HepG2 (cell line): Measurements from ENCODE around the gene METTL23. TPM values are rescaled to one million over a fixed set of nuclear protein-coding genes. Genes with fewer than 3 reads are reported as not detected.

ENCODE experiments used
- BCL6 ChIP-seq: IDR thresholded peaks from 2 replicates; pipeline ENCODE4 v1.6.1; 2016; ENCODE audit warnings: missing genetic modification reagents, missing compliant biosample characterization
- BRF2 ChIP-seq: sonication (generic); formaldehyde crosslinking; IDR thresholded peaks from 2 replicates; pipeline ENCODE4 v1.8.1; 2022; ENCODE audit warnings: mild to moderate bottlenecking, missing genetic modification reagents
- CC2D1A ChIP-seq: sonication (generic); formaldehyde crosslinking; IDR thresholded peaks from 2 replicates; pipeline ENCODE4 v1.8.1; 2023; ENCODE audit warnings: mild to moderate bottlenecking, missing genetic modification reagents
- DR1 ChIP-seq: sonication (generic); formaldehyde crosslinking; IDR thresholded peaks from 2 replicates; pipeline ENCODE4 v1.8.0; 2021; ENCODE audit warnings: mild to moderate bottlenecking, missing genetic modification reagents, inconsistent platforms
- IRF2 ChIP-seq: IDR thresholded peaks from 2 replicates; pipeline ENCODE4 v1.6.1; 2018; ENCODE audit warnings: missing genetic modification reagents, missing compliant biosample characterization
- KAT2B ChIP-seq: fragments of 150-350 bp; IDR thresholded peaks from 2 replicates; pipeline ENCODE4 v1.6.1; 2014; ENCODE audit warnings: low read depth, low read length, borderline replicate concordance
- KAT8 ChIP-seq: IDR thresholded peaks from 2 replicates; pipeline ENCODE4 v1.6.1; 2016; ENCODE audit warnings: missing genetic modification reagents, missing compliant biosample characterization
- KMT2A ChIP-seq: sonication (generic); formaldehyde crosslinking; IDR thresholded peaks from 2 replicates; pipeline ENCODE4 v1.4.0; 2020; ENCODE audit warnings: missing genetic modification reagents
- KMT2B ChIP-seq: IDR thresholded peaks from 2 replicates; pipeline ENCODE4 v1.6.1; 2016; ENCODE audit warnings: missing genetic modification reagents, missing compliant biosample characterization
- NFIC ChIP-seq: IDR thresholded peaks from 2 replicates; pipeline ENCODE4 v1.6.1; 2012; ENCODE audit warnings: mild to moderate bottlenecking, low read length, inconsistent platforms
- PRDM15 ChIP-seq: sonication (generic); formaldehyde crosslinking; IDR thresholded peaks from 2 replicates; pipeline ENCODE4 v1.4.0; 2020; ENCODE audit warnings: missing genetic modification reagents
- RELA ChIP-seq: sonication (generic); formaldehyde crosslinking; IDR thresholded peaks from 2 replicates; pipeline ENCODE4 v1.4.0; 2020; ENCODE audit warnings: missing genetic modification reagents
- STAG1 ChIP-seq: sonication (generic); formaldehyde crosslinking; IDR thresholded peaks from 2 replicates; pipeline ENCODE4 v1.4.0; 2020; ENCODE audit warnings: missing genetic modification reagents
- ZNF331 ChIP-seq: sonication (generic); formaldehyde crosslinking; IDR thresholded peaks from 2 replicates; pipeline ENCODE4 v1.4.0; 2020; ENCODE audit warnings: missing genetic modification reagents
- ZNF441 ChIP-seq: sonication (generic); formaldehyde crosslinking; IDR thresholded peaks from 2 replicates; pipeline ENCODE4 v1.7.0; 2021; ENCODE audit warnings: missing genetic modification reagents, borderline replicate concordance
- ZNF672 ChIP-seq: sonication (generic); formaldehyde crosslinking; IDR thresholded peaks from 2 replicates; pipeline ENCODE4 v1.8.1; 2022; ENCODE audit warnings: missing genetic modification reagents
- polyA plus RNA-seq, 8 experiments: library from polyadenylated mRNA; depleted of rRNA in 3 of 8; stranded (reverse) in 7 of 8; unstranded in 1 of 8; fragments of >200 nt; fragmentation: Illumina TruSeq in 4 of 8; extraction: Trizol in 4 of 8; gene quantifications; 2 replicates each; pipeline versions ENCODE4 v1.2.1 to v1.2.3, GENCODE V29; 2011 to 2016; ENCODE audit warnings: low read depth in 4 of 8, missing spikeins in 1 of 8, mixed read lengths in 1 of 8; ENCODE audit not compliant: insufficient read depth in 1 of 8
- total RNA-seq, 5 experiments: library from RNA; depleted of rRNA; stranded (reverse); fragments of >200 nt; fragmentation: Illumina TruSeq; extraction: Trizol; gene quantifications; 2 replicates each; pipeline ENCODE4 v1.2.3, GENCODE V29; 2016; ENCODE audit warnings: low read depth in 1 of 5
- TF ChIP-seq, protein P1 (sequence below): sonication (generic); formaldehyde crosslinking; IDR thresholded peaks from 2 replicates; pipeline ENCODE4 v1.5.1; 2020; ENCODE audit warnings: mild to moderate bottlenecking, missing genetic modification reagents, moderate library complexity
- TF ChIP-seq, protein P2 (sequence below): IDR thresholded peaks from 2 replicates; pipeline ENCODE4 v1.6.1; 2012; ENCODE audit warnings: inconsistent platforms
- TF ChIP-seq, protein P3 (sequence below): sonication (generic); formaldehyde crosslinking; IDR thresholded peaks from 2 replicates; pipeline ENCODE4 v1.5.1; 2020; ENCODE audit warnings: mild to moderate bottlenecking, missing genetic modification reagents

METTL23 gene
- total and polyA plus RNA-seq, 2 of the 13 experiments (the other 11 are each of a cell fraction or from before 2014, with no cell fraction given), result 39.9 to 104 TPM

DNA sequence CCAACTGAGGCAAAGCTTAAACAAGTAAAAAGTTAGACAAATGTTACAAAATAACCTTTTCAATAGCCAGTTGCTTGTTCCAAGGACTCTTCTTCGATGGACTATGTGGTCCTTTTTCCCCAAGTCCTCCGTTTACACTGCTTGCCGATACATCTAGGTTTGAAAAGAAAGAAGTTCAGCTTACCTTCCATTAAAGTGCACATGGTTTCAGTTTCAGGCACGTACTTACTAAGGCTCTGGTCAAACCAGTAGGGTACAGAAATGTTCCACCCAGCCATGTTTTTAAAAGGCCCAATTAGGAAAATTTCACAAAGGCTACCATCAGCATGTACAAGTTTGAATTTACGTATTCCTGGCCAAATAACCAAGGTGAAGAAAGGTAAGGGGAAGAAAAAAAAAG lies 8.4 kb downstream of the METTL23 start (continued):
- TF ChIP-seq BRF2 (CRISPR knock-in tag), result no peak
- TF ChIP-seq IRF2 (CRISPR knock-in tag), result 0 out of 2 replicates have a peak, but pooled peaks have one; percentile 25
- no peak for TF ChIP-seq KAT2B
- TF ChIP-seq RELA (CRISPR knock-in tag), result no peak
- TF ChIP-seq KMT2B (CRISPR knock-in tag), result peak; percentile 27; the same call in 1 of the 2 replicates
- TF ChIP-seq CC2D1A, result no peak
- TF ChIP-seq, protein P1, sequence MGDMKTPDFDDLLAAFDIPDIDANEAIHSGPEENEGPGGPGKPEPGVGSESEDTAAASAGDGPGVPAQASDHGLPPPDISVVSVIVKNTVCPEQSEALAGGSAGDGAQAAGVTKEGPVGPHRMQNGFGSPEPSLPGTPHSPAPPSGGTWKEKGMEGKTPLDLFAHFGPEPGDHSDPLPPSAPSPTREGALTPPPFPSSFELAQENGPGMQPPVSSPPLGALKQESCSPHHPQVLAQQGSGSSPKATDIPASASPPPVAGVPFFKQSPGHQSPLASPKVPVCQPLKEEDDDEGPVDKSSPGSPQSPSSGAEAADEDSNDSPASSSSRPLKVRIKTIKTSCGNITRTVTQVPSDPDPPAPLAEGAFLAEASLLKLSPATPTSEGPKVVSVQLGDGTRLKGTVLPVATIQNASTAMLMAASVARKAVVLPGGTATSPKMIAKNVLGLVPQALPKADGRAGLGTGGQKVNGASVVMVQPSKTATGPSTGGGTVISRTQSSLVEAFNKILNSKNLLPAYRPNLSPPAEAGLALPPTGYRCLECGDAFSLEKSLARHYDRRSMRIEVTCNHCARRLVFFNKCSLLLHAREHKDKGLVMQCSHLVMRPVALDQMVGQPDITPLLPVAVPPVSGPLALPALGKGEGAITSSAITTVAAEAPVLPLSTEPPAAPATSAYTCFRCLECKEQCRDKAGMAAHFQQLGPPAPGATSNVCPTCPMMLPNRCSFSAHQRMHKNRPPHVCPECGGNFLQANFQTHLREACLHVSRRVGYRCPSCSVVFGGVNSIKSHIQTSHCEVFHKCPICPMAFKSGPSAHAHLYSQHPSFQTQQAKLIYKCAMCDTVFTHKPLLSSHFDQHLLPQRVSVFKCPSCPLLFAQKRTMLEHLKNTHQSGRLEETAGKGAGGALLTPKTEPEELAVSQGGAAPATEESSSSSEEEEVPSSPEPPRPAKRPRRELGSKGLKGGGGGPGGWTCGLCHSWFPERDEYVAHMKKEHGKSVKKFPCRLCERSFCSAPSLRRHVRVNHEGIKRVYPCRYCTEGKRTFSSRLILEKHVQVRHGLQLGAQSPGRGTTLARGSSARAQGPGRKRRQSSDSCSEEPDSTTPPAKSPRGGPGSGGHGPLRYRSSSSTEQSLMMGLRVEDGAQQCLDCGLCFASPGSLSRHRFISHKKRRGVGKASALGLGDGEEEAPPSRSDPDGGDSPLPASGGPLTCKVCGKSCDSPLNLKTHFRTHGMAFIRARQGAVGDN (CRISPR knock-in tag), result no peak
- 0 out of 2 replicates have a peak, but pooled peaks have one; percentile 2 for TF ChIP-seq NFIC
- TF ChIP-seq KAT8, result no peak
- TF ChIP-seq ZNF331 (CRISPR knock-in tag), result 0 out of 2 replicates have a peak, but pooled peaks have one; percentile 11
- no peak for TF ChIP-seq ZNF441 (CRISPR knock-in tag)
- TF ChIP-seq BCL6 (CRISPR knock-in tag), result peak; percentile 20; the same call in 1 of the 2 replicates
- TF ChIP-seq, protein P2, sequence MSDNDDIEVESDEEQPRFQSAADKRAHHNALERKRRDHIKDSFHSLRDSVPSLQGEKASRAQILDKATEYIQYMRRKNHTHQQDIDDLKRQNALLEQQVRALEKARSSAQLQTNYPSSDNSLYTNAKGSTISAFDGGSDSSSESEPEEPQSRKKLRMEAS, result peak; percentile 64; the same call in 1 of the 2 replicates
- 0 out of 2 replicates have a peak, but pooled peaks have one; percentile 9 for TF ChIP-seq STAG1
- TF ChIP-seq DR1, result no peak
- TF ChIP-seq PRDM15 (CRISPR knock-in tag), result 0 out of 2 replicates have a peak, but pooled peaks have one; percentile 23
- no peak for TF ChIP-seq ZNF672 (CRISPR knock-in tag)
- peak; percentile 49; the same call in 1 of the 2 replicates for TF ChIP-seq KMT2A (CRISPR knock-in tag)
- TF ChIP-seq, protein P3, sequence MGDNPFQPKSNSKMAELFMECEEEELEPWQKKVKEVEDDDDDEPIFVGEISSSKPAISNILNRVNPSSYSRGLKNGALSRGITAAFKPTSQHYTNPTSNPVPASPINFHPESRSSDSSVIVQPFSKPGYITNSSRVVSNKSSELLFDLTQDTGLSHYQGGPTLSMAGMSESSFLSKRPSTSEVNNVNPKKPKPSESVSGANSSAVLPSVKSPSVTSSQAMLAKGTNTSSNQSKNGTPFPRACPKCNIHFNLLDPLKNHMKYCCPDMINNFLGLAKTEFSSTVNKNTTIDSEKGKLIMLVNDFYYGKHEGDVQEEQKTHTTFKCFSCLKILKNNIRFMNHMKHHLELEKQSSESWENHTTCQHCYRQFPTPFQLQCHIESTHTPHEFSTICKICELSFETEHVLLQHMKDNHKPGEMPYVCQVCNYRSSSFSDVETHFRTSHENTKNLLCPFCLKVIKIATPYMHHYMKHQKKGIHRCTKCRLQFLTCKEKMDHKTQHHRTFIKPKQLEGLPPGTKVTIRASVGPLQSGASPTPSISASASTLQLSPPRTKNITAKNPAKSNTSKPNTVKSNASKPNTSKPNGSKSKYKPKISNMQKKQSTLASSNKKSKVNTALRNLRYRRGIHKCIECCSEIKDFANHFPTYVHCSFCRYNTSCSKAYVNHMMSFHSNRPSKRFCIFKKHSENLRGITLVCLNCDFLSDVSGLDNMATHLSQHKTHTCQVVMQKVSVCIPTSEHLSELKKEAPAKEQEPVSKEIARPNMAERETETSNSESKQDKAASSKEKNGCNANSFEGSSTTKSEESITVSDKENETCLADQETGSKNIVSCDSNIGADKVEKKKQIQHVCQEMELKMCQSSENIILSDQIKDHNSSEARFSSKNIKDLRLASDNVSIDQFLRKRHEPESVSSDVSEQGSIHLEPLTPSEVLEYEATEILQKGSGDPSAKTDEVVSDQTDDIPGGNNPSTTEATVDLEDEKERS (CRISPR knock-in tag), result peak; percentile 41; the same call in 1 of the 2 replicates
